Neutrophil (primary cell): ENCODE measurements around the gene ITGB4.
A peak's percentile ranks its signal among the peaks of the same experiment; 100 is the strongest.

Experiments
- H3K27ac ChIP-seq: fragments of 200-600 bp; sonication (generic); 2 replicates; pipeline ENCODE4 v1.5.1; 2016; ENCODE audit warnings: mild to moderate bottlenecking, moderate library complexity
- H3K27me3 ChIP-seq: fragments of 200-600 bp; sonication (generic); 2 replicates; pipeline ENCODE4 v1.6.0; 2016; ENCODE audit warnings: mild to moderate bottlenecking
- H3K36me3 ChIP-seq: fragments of 200-600 bp; sonication (generic); 2 replicates; pipeline ENCODE4 v1.5.1; 2017
- H3K4me1 ChIP-seq, 2 experiments: fragments of 200-600 bp in 1 of 2; sonication (generic) in 1 of 2; 1 replicate in 1 of 2; 2 replicates in 1 of 2; pipeline versions ENCODE4 v1.5.1 to v1.6.1; 2013 to 2016; ENCODE audit warnings: low read depth in 1 of 2, low read length in 1 of 2, mild to moderate bottlenecking in 1 of 2, moderate library complexity in 1 of 2; ENCODE audit not compliant: control insufficient read depth in 1 of 2, insufficient read depth in 1 of 2
- H3K4me3 ChIP-seq, 2 experiments: fragments of 200-600 bp in 1 of 2; sonication (generic) in 1 of 2; 1 replicate in 1 of 2; 2 replicates in 1 of 2; pipeline ENCODE4 v1.5.1; 2013 to 2016; ENCODE audit warnings: low read depth in 1 of 2, low read length in 1 of 2, mild to moderate bottlenecking in 1 of 2, moderate library complexity in 1 of 2
- H3K9me3 ChIP-seq: fragments of 200-600 bp; sonication (generic); 2 replicates; pipeline ENCODE4 v1.5.1; 2016
- TF ChIP-seq, protein P1 (sequence below): fragments of 200-600 bp; sonication (generic); IDR thresholded peaks from 2 replicates; pipeline ENCODE4 v1.5.1; 2016; ENCODE audit warnings: antibody characterized with exemption

ITGB4 gene

DNA sequence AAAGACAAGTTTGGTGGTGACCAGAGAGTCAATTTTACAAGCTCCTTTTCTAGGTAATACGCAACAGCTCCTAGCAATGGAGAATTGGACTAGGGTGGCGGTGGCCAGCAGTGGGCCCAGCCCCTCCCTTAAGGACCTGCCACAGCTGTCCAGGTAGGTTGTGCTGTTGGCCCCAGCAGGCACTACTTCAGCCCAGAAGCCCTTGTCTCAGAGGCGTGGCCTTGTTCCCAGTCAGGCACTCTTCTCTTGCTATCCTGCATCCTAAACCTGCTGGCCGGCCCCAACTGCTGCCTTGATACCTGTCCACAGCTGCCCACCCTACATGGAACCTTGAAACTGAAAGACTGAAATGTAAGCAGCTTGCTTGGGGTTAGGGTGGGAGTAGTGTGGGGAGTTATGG, 44.7 kb downstream of the ITGB4 start:
- Histone ChIP-seq H3K4me3 (no peak overlapping the region), H3K27me3 (no peaks in the 10 kb centered on the region), H3K9me3 (no peaks in the 10 kb centered on the region), H3K36me3 (no peaks in the 10 kb centered on the region), H3K27ac (peak overlapping the region; percentile 25), H3K4me1 (peaks cover 16 to 17% of the 10 kb centered on the region in 2 experiments)
- TF ChIP-seq, protein P1, sequence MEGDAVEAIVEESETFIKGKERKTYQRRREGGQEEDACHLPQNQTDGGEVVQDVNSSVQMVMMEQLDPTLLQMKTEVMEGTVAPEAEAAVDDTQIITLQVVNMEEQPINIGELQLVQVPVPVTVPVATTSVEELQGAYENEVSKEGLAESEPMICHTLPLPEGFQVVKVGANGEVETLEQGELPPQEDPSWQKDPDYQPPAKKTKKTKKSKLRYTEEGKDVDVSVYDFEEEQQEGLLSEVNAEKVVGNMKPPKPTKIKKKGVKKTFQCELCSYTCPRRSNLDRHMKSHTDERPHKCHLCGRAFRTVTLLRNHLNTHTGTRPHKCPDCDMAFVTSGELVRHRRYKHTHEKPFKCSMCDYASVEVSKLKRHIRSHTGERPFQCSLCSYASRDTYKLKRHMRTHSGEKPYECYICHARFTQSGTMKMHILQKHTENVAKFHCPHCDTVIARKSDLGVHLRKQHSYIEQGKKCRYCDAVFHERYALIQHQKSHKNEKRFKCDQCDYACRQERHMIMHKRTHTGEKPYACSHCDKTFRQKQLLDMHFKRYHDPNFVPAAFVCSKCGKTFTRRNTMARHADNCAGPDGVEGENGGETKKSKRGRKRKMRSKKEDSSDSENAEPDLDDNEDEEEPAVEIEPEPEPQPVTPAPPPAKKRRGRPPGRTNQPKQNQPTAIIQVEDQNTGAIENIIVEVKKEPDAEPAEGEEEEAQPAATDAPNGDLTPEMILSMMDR = no peak

DNA sequence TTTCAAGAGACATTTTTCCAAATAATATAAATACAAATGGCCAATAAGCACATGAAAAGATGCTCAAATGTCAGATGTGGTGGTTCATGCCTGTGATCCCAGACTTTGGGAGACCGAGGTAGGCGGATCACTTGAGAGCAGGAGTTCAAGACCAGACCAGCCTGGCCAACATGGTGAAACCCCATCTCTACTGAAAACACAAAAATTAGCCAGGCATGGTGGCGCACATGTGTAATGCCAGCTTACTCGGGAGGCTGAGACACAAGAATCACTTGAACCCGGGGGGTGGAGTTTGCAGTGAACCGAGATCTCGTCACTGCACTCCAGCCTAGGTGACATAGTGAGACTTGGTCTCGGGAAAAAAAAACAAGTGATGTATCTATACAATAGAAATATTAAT, 46.6 kb downstream of the ITGB4 start:
- H3K36me3 ChIP-seq = no peaks in the 10 kb centered on the region
- H3K27me3 ChIP-seq = no peaks in the 10 kb centered on the region
- peaks cover 16 to 17% of the 10 kb centered on the region in 2 experiments for H3K4me1 ChIP-seq
- H3K27ac ChIP-seq = no peak overlapping the region
- no peak overlapping the region for H3K4me3 ChIP-seq
- TF ChIP-seq, protein P1 = no peak
- H3K9me3 ChIP-seq = no peaks in the 10 kb centered on the region

DNA sequence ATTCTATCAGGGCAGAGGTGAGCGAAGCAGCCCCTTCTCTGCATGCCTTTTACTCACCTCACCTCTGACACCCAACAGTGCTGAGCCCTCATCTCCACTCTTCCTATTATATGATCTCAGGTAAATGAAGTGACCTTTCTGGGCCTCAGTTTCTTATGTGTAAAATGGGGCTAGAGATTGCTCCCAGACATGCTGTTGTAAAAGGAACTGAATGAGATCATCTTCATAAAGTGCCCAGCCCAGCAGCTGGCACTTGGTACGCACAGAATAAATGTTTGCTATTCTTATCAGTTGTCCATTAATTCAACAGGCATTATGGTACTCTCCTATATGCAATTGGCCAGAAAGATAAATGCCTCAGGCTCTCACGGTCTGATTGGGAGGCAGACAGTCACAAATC, 48.3 kb downstream of the ITGB4 start:
- Histone ChIP-seq H3K4me1 (peaks cover 6 to 8% of the 10 kb centered on the region in 2 experiments), H3K27ac (no peak overlapping the region), H3K9me3 (no peaks in the 10 kb centered on the region), H3K36me3 (peaks cover 8% of the 10 kb centered on the region), H3K4me3 (no peak overlapping the region), H3K27me3 (no peaks in the 10 kb centered on the region)
- TF ChIP-seq, protein P1 = no peak

DNA sequence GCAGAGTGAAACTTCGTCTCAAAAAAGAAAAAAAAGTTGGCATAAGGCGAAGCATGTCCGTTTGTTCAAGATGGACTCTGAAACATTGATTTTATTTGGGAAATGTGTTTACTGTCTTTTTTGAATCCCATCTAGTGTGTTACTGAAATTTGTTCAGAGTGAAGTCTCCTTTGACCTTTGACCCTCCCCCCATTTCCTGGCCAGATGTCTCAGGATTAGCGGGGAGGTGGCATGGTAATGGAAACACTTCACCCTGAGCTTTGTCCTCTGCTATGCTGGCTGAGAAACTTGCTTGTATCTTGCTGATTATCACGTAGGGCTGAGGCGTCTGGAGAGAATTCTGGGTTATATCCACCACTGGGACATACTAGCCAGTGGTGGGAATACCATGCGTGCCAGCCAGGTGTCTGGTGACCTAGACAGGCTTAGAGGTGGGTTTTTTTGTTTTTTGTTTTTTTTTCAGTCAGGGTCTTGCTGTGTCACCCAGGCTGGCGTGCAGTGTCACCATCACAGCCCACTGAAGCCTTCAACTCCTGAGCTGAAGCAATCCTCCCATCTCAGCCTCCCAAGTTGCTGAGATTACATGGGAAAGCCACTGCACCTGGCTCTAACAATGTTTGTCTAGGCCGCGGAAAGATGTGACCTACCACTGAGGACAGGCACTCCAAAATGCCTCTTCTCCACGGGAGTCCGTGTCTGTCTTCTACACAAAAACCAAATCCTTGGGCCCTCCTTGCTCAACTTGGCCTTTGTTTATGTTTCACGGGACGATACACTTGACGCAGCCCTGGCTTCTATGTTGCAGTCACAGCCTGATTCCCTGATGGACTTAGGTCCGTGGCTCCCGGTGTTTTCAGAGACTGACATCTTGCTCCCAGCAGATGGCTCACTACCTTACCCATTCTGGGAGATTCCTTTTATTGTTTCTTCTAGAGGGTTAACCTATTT, 50.3 kb downstream of the ITGB4 start:
- Histone ChIP-seq H3K4me1 (peaks cover 20 to 21% of the 10 kb centered on the region in 2 experiments), H3K4me3 (no peak overlapping the region), H3K9me3 (no peaks in the 10 kb centered on the region), H3K27me3 (no peaks in the 10 kb centered on the region), H3K27ac (no peak overlapping the region), H3K36me3 (peaks cover 28% of the 10 kb centered on the region)
- TF ChIP-seq, protein P1 = no peak

DNA sequence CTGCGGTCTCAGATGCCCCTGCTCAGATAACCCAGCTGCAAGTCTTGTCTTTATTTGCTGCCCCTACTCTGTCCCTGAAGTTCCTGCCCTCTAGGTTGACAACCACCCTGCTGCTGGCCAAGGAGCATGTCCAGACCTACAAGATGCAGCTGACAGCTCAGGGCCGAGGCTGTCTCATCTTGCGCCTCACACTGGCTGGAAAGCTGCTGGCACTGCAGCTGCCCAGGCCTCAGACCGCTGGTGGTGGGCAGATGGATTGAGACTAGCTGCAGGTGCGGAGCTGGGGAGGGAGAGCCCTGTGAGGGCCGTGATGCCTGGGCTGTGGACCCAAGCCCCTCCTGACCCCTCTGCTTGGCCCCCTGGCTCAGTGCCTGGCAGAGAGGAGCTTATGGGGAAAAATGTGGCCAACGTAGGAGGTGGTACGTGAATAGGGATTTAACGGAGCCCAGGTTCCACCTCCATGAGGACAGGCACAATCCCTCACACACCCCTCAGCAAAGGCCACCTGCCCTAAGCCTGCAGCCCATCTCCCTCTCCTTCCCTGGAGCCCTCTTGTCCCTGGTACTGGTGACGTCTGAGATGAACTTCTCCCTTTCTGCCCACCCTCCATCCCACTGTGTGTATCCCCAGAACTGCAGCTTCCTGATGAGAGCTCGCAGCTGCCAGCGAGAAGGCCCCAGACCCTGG, 52.0 kb downstream of the ITGB4 start:
- Histone ChIP-seq H3K4me3 (no peak overlapping the region), H3K36me3 (peaks cover 45% of the 10 kb centered on the region), H3K9me3 (no peaks in the 10 kb centered on the region), H3K4me1 (peaks cover 33 to 36% of the 10 kb centered on the region in 2 experiments), H3K27me3 (no peaks in the 10 kb centered on the region), H3K27ac (peak overlapping the region; percentile 10)
- TF ChIP-seq, protein P1 = no peak
